A549 (cell line): ENCODE measurements around the gene CCDC137. TPM values are rescaled to one million over a fixed set of nuclear protein-coding genes. Genes with fewer than 3 reads are reported as not detected.

ENCODE experiments used
- ATAC-seq, 2 experiments: fragments of 200-7000 bp in 1 of 2; fragments of >200 bp in 1 of 2; cut with Nextera tagmentation in 1 of 2; cut with Tn5 transposase in 1 of 2; 3 replicates each; pipeline versions ENCODE4 v1.8.0 to v1.9.1; 2018 to 2020; ENCODE audit warnings: mild to moderate bottlenecking in 1 of 2, moderate library complexity in 1 of 2
- CTCF ChIA-PET: fragments of 300-600 bp; sonication (Branson Sonifier 250); formaldehyde crosslinking; extraction: SDS; loops from one replicate; lab custom pipeline; 2021; ENCODE audit warnings: antibody characterized with exemption, inconsistent platforms; lab: Yijun Ruan, JAX
- POLR2A ChIA-PET: fragments of 350-600 bp; formaldehyde crosslinking; extraction: SDS; loops from one replicate; lab custom pipeline; 2021; ENCODE audit warnings: antibody characterized with exemption, inconsistent platforms; lab: Yijun Ruan, JAX
- DNase-seq, 2 experiments: peaks; one replicate each; pipeline versions ENCODE4 v3.0.0 to v3.0.0-alpha.2; 2011 to 2016; ENCODE audit warnings: low read depth in 1 of 2, low spot score in 1 of 2
- FAIRE-seq: peaks from 2 replicates; lab custom pipeline; 2011; peaks lifted over from hg19 to GRCh38; lab: Jason Lieb, UNC
- H3K27ac ChIP-seq, 2 experiments: fragments of >200 bp; sonication (Bioruptor Twin); formaldehyde crosslinking; 3 replicates each; pipeline ENCODE4 v1.5.1; 2016 to 2017
- H3K4me1 ChIP-seq: fragments of >200 bp; sonication (Bioruptor Twin); formaldehyde crosslinking; 3 replicates; pipeline ENCODE4 v1.6.1; 2016
- H3K4me2 ChIP-seq: fragments of >200 bp; sonication (Bioruptor Twin); formaldehyde crosslinking; 3 replicates; pipeline ENCODE4 v1.6.1; 2016
- H3K4me3 ChIP-seq: fragments of >200 bp; sonication (Bioruptor Twin); formaldehyde crosslinking; 3 replicates; pipeline ENCODE4 v1.5.1; 2016
- H3K9me3 ChIP-seq: fragments of >200 bp; sonication (Bioruptor Twin); formaldehyde crosslinking; 3 replicates; pipeline ENCODE4 v1.6.1; 2016
- BHLHE40 ChIP-seq: IDR thresholded peaks from 2 replicates; pipeline ENCODE4 v1.6.1; 2012; ENCODE audit warnings: low read depth, low read length, inconsistent platforms
- CBX2 ChIP-seq: fragments of 200-600 bp; sonication (generic); IDR thresholded peaks from 2 replicates; pipeline ENCODE4 v1.6.1; 2016; ENCODE audit warnings: low read depth, mild to moderate bottlenecking, borderline replicate concordance
- CEBPB ChIP-seq, 2 experiments: fragments of >200 bp in 1 of 2; sonication (Bioruptor Twin) in 1 of 2; formaldehyde crosslinking in 1 of 2; IDR thresholded peaks; 2 replicates each; pipeline ENCODE4 v1.6.1; 2012 to 2016
- CHD2 ChIP-seq: fragments of 150-350 bp; IDR thresholded peaks from 2 replicates; pipeline ENCODE4 v1.6.1; 2014; ENCODE audit warnings: low read length; ENCODE audit not compliant: partially characterized antibody
- CHD4 ChIP-seq: fragments of 200-600 bp; sonication (generic); IDR thresholded peaks from 2 replicates; pipeline ENCODE4 v1.6.1; 2016; ENCODE audit warnings: antibody characterized with exemption, mild to moderate bottlenecking, borderline replicate concordance
- EHF ChIP-seq: fragments of 250-450 bp; sonication (Bioruptor Pico); IDR thresholded peaks from 2 replicates; pipeline ENCODE4 v1.5.0; 2020; ENCODE audit warnings: mild to moderate bottlenecking
- EP300 ChIP-seq, 2 experiments: fragments of >200 bp; sonication (Bioruptor Twin); formaldehyde crosslinking; IDR thresholded peaks; 2 replicates in 1 of 2; 3 replicates in 1 of 2; pipeline ENCODE4 v1.6.1; 2016 to 2017
- ESRRA ChIP-seq: fragments of 150-350 bp; IDR thresholded peaks from 2 replicates; pipeline ENCODE4 v1.6.1; 2014; ENCODE audit warnings: mild to moderate bottlenecking, low read length, borderline replicate concordance
- FOSB ChIP-seq: fragments of 250-450 bp; sonication (Bioruptor Pico); IDR thresholded peaks from 2 replicates; pipeline ENCODE4 v1.5.0; 2020; ENCODE audit warnings: mild to moderate bottlenecking, moderate library complexity
- GATA3 ChIP-seq: IDR thresholded peaks from 2 replicates; pipeline ENCODE4 v1.6.1; 2012; ENCODE audit warnings: borderline replicate concordance
- HDAC2 ChIP-seq: fragments of 200-600 bp; sonication (generic); IDR thresholded peaks from 2 replicates; pipeline ENCODE4 v1.6.1; 2016
- HEYL ChIP-seq: fragments of 250-450 bp; sonication (Bioruptor Pico); IDR thresholded peaks from 2 replicates; pipeline ENCODE4 v1.8.0; 2021; ENCODE audit warnings: mild to moderate bottlenecking, moderate library complexity
- HOXA7 ChIP-seq: fragments of 250-450 bp; sonication (Bioruptor Pico); IDR thresholded peaks from 2 replicates; pipeline ENCODE4 v1.5.0; 2020; ENCODE audit warnings: mild to moderate bottlenecking, moderate library complexity
- HOXB5 ChIP-seq: fragments of 250-450 bp; sonication (Bioruptor Pico); IDR thresholded peaks from 2 replicates; pipeline ENCODE4 v1.5.0; 2020; ENCODE audit warnings: mild to moderate bottlenecking, moderate library complexity
- JUN ChIP-seq, 2 experiments: fragments of >200 bp; sonication (Bioruptor Twin); formaldehyde crosslinking; IDR thresholded peaks; 2 replicates in 1 of 2; 3 replicates in 1 of 2; pipeline ENCODE4 v1.6.1; 2016 to 2017
- KDM1A ChIP-seq: fragments of 200-600 bp; sonication (generic); IDR thresholded peaks from 2 replicates; pipeline ENCODE4 v1.6.1; 2016; ENCODE audit warnings: low read depth, mild to moderate bottlenecking
- MAFK ChIP-seq: fragments of 450-650 bp; IDR thresholded peaks from 2 replicates; pipeline ENCODE4 v1.6.1; 2014; ENCODE audit not compliant: partially characterized antibody
- MAZ ChIP-seq: fragments of 150-350 bp; IDR thresholded peaks from 2 replicates; pipeline ENCODE4 v1.6.1; 2014; ENCODE audit warnings: antibody characterized with exemption, low read depth, low read length, borderline replicate concordance
- MYC ChIP-seq: IDR thresholded peaks from 2 replicates; pipeline ENCODE4 v1.6.1; 2012; ENCODE audit warnings: mild to moderate bottlenecking, inconsistent platforms, low read length, improper control_type of control experiment, borderline replicate concordance
- NR3C1 ChIP-seq: fragments of >200 bp; sonication (Bioruptor Twin); formaldehyde crosslinking; IDR thresholded peaks from 3 replicates; pipeline ENCODE4 v1.6.1; 2017
- PHF8 ChIP-seq: fragments of 200-600 bp; sonication (generic); IDR thresholded peaks from 2 replicates; pipeline ENCODE4 v1.6.1; 2016; ENCODE audit warnings: low read depth, mild to moderate bottlenecking, antibody characterized with exemption, moderate library complexity, borderline replicate concordance
- POLR2A ChIP-seq: IDR thresholded peaks from 2 replicates; pipeline ENCODE4 v1.6.1; 2012; ENCODE audit warnings: mild to moderate bottlenecking, low read length
- POLR2AphosphoS2 ChIP-seq: conservative IDR thresholded peaks from 2 replicates; pipeline ENCODE4 v1.6.1; 2012; ENCODE audit warnings: low read length, improper control_type of control experiment, inconsistent platforms
- RAD21 ChIP-seq, 2 experiments: fragments of >200 bp in 1 of 2; sonication (Bioruptor Twin) in 1 of 2; formaldehyde crosslinking in 1 of 2; IDR thresholded peaks in 1 of 2; conservative IDR thresholded peaks in 1 of 2; 2 replicates in 1 of 2; 3 replicates in 1 of 2; pipeline ENCODE4 v1.6.1; 2012 to 2018; ENCODE audit warnings: inconsistent platforms in 1 of 2
- RARB ChIP-seq: fragments of 250-450 bp; sonication (Bioruptor Pico); IDR thresholded peaks from 2 replicates; pipeline ENCODE4 v1.8.0; 2021; ENCODE audit warnings: mild to moderate bottlenecking, moderate library complexity
- RCOR1 ChIP-seq: fragments of 150-350 bp; IDR thresholded peaks from 2 replicates; pipeline ENCODE4 v1.6.1; 2014; ENCODE audit warnings: antibody characterized with exemption, low read length, low read depth
- RFX5 ChIP-seq: fragments of 450-650 bp; IDR thresholded peaks from 2 replicates; pipeline ENCODE4 v1.7.1; 2014; ENCODE audit warnings: antibody characterized with exemption, mild to moderate bottlenecking, moderate library complexity
- RNF2 ChIP-seq: fragments of 200-600 bp; sonication (generic); IDR thresholded peaks from 2 replicates; pipeline ENCODE4 v1.6.1; 2016; ENCODE audit warnings: low read depth, mild to moderate bottlenecking, antibody characterized with exemption, moderate library complexity, borderline replicate concordance
- TFCP2L1 ChIP-seq: fragments of 250-450 bp; sonication (Bioruptor Pico); IDR thresholded peaks from 2 replicates; pipeline ENCODE4 v1.5.0; 2021; ENCODE audit warnings: mild to moderate bottlenecking
- USF2 ChIP-seq: fragments of 450-650 bp; IDR thresholded peaks from 2 replicates; pipeline ENCODE4 v1.6.1; 2014; ENCODE audit warnings: antibody characterized with exemption
- ZC3H11A ChIP-seq: fragments of 450-650 bp; IDR thresholded peaks from 2 replicates; pipeline ENCODE4 v1.6.1; 2014; ENCODE audit warnings: antibody characterized with exemption, mild to moderate bottlenecking
- ZFP36 ChIP-seq: fragments of 450-650 bp; IDR thresholded peaks from 2 replicates; pipeline ENCODE4 v1.6.1; 2014; ENCODE audit warnings: borderline replicate concordance; ENCODE audit not compliant: partially characterized antibody
- ZSCAN20 ChIP-seq: fragments of 250-450 bp; sonication (Bioruptor Pico); IDR thresholded peaks from 2 replicates; pipeline ENCODE4 v1.8.0; 2022; ENCODE audit warnings: mild to moderate bottlenecking, moderate library complexity
- WGBS: methylation state at CpG from one replicate; pipeline ENCODE4 v1.1.6; 2017; ENCODE audit errors: missing lambda C conversion rate; 5-methylcytosine and 5-hydroxymethylcytosine counted together
- polyA plus RNA-seq, 4 experiments: library from polyadenylated mRNA; depleted of rRNA in 3 of 4; stranded (reverse); fragments of >200 nt; fragmentation: RNase III in 1 of 4; extraction: RNeasy Plus Mini Kit Qiagen cat#74134 plus additional on column Dnase treatment in 1 of 4; gene quantifications; 2 replicates in 3 of 4; 3 replicates in 1 of 4; pipeline ENCODE4 v1.2.3, GENCODE V29; 2011 to 2017
- TF ChIP-seq, protein P1 (sequence below): fragments of >200 bp; sonication (Bioruptor Twin); formaldehyde crosslinking; IDR thresholded peaks from 3 replicates; pipeline ENCODE4 v1.5.1; 2016
- TF ChIP-seq, protein P2 (sequence below): fragments of 250-450 bp; sonication (Bioruptor Pico); IDR thresholded peaks from 2 replicates; pipeline ENCODE4 v1.5.0; 2020; ENCODE audit warnings: low read depth, mild to moderate bottlenecking, moderate library complexity
- TF ChIP-seq, protein P3 (sequence below): fragments of 150-350 bp; IDR thresholded peaks from 2 replicates; pipeline ENCODE4 v1.6.1; 2014; ENCODE audit warnings: low read depth, mild to moderate bottlenecking, low read length
- TF ChIP-seq, protein P4 (sequence below): fragments of 250-450 bp; sonication (Bioruptor Pico); IDR thresholded peaks from 2 replicates; pipeline ENCODE4 v1.5.0; 2021; ENCODE audit warnings: mild to moderate bottlenecking, moderate library complexity, borderline replicate concordance

CCDC137 gene
- polyA plus RNA-seq, 2 of the 4 experiments (the other 2 are of a cell fraction), result 22.6 to 55.0 TPM

DNA sequence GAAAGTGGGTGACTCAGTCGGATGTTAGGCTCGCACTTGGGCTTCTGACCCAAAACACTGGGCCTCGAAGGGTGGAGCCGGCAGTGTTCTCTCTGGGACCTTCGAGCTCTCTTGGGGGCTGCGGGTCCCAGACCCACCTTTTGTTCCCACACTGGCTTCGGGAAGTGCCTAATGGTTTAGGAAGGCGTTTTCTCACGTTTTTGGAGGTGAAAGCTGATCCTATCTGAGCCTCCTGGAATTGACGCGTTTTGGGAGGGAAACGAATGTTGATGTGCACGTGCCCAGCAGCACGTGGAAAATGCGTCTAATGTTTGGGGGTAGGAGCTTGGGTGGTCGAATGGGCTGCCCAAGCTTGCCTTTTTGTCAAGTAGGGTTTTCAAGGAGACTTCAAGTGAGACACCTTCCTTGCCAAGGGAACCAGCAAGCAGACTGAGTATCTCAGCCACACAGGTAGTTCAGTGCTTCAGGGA is 17.9 kb downstream of the CCDC137 start:
- Histone ChIP-seq H3K4me3 (peak overlapping the region; percentile 86), H3K4me1 (peaks cover 25% of the 10 kb centered on the region), H3K27ac (peak overlapping the region; percentile 90 to 93), H3K4me2 (peak overlapping the region; percentile 83), H3K9me3 (no peaks in the 10 kb centered on the region)
- DNase-seq (peak in 1 of 2 experiments; percentile 77), FAIRE-seq (no peak), ATAC-seq (peak in 1 of 2 experiments; percentile 10; a peak in 4 of 6 replicates)
- WGBS, result 7% methylated on average over 14 of the region's 16 CpGs
- POLR2A ChIA-PET, result interaction anchor here (1.0 to 3.8 kb wide), 5 partner anchors 9 to 239 kb away, joined by 3 to 42 read pairs (median 5); partner anchors contain the start of genes CCDC137, MCRIP1, MRPL12 and OXLD1
- CTCF ChIA-PET, result interaction anchor here (1.4 to 8.1 kb wide), 7 partner anchors 9 to 170 kb away, joined by 3 to 54 read pairs (median 8); partner anchors contain the start of gene MRPL12
- TF ChIP-seq EP300 (IDR thresholded peaks at IDR 0.05) (no peak), HOXA7 (CRISPR knock-in tag) (no peak), ZFP36 (no peak), CHD4 (no peak), TFCP2L1 (no peak), ZC3H11A (no peak), POLR2AphosphoS2 (no peak), POLR2A (no peak), GATA3 (no peak), USF2 (peak; percentile 73), KDM1A (no peak), CBX2 (no peak), CEBPB (IDR thresholded peaks at IDR 0.05) (no peak), FOSB (no peak), ESRRA (peak; percentile 50; the same call in 1 of the 2 replicates), BHLHE40 (0 out of 2 replicates have a peak, but pooled peaks have one; percentile 34), CHD2 (no peak), PHF8 (0 out of 2 replicates have a peak, but pooled peaks have one; percentile 33), HEYL (CRISPR knock-in tag) (no peak), HDAC2 (no peak), RARB (CRISPR knock-in tag) (no peak), ZSCAN20 (no peak), JUN (IDR thresholded peaks at IDR 0.05) (no peak), MYC (no peak; the same call in 1 of the 2 replicates), RFX5 (no peak), HOXB5 (CRISPR knock-in tag) (peak; percentile 78; the same call in 1 of the 2 replicates), NR3C1 (no peak), RAD21 (conservative IDR thresholded peaks at IDR 0.05 in 1 of 2, IDR thresholded peaks at IDR 0.05 in 1 of 2) (no peak), RCOR1 (no peak), EHF (peak; percentile 84), MAZ (0 out of 2 replicates have a peak, but pooled peaks have one; percentile 27), RNF2 (no peak), MAFK (no peak)
- TF ChIP-seq, protein P1, sequence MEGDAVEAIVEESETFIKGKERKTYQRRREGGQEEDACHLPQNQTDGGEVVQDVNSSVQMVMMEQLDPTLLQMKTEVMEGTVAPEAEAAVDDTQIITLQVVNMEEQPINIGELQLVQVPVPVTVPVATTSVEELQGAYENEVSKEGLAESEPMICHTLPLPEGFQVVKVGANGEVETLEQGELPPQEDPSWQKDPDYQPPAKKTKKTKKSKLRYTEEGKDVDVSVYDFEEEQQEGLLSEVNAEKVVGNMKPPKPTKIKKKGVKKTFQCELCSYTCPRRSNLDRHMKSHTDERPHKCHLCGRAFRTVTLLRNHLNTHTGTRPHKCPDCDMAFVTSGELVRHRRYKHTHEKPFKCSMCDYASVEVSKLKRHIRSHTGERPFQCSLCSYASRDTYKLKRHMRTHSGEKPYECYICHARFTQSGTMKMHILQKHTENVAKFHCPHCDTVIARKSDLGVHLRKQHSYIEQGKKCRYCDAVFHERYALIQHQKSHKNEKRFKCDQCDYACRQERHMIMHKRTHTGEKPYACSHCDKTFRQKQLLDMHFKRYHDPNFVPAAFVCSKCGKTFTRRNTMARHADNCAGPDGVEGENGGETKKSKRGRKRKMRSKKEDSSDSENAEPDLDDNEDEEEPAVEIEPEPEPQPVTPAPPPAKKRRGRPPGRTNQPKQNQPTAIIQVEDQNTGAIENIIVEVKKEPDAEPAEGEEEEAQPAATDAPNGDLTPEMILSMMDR, result no peak
- TF ChIP-seq, protein P2, sequence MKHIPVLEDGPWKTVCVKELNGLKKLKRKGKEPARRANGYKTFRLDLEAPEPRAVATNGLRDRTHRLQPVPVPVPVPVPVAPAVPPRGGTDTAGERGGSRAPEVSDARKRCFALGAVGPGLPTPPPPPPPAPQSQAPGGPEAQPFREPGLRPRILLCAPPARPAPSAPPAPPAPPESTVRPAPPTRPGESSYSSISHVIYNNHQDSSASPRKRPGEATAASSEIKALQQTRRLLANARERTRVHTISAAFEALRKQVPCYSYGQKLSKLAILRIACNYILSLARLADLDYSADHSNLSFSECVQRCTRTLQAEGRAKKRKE, result peak; percentile 90
- TF ChIP-seq, protein P3, sequence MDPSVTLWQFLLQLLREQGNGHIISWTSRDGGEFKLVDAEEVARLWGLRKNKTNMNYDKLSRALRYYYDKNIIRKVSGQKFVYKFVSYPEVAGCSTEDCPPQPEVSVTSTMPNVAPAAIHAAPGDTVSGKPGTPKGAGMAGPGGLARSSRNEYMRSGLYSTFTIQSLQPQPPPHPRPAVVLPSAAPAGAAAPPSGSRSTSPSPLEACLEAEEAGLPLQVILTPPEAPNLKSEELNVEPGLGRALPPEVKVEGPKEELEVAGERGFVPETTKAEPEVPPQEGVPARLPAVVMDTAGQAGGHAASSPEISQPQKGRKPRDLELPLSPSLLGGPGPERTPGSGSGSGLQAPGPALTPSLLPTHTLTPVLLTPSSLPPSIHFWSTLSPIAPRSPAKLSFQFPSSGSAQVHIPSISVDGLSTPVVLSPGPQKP, result no peak
- TF ChIP-seq, protein P4, sequence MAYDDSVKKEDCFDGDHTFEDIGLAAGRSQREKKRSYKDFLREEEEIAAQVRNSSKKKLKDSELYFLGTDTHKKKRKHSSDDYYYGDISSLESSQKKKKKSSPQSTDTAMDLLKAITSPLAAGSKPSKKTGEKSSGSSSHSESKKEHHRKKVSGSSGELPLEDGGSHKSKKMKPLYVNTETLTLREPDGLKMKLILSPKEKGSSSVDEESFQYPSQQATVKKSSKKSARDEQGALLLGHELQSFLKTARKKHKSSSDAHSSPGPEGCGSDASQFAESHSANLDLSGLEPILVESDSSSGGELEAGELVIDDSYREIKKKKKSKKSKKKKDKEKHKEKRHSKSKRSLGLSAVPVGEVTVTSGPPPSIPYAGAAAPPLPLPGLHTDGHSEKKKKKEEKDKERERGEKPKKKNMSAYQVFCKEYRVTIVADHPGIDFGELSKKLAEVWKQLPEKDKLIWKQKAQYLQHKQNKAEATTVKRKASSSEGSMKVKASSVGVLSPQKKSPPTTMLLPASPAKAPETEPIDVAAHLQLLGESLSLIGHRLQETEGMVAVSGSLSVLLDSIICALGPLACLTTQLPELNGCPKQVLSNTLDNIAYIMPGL (CRISPR knock-in tag), result no peak
